Ishikawa (cell line): Measurements from ENCODE around the gene RIMBP3B.
"Not testable (repeated sequence)": the region's sequence is repeated elsewhere in the genome, so short reads cannot be mapped to it uniquely, and the experiment has no call there.

Source experiments
- EGR1 ChIP-seq: IDR thresholded peaks from 2 replicates; pipeline ENCODE4 v1.6.1; 2012
- FOXM1 ChIP-seq: IDR thresholded peaks from 2 replicates; pipeline ENCODE4 v1.6.1; 2012; ENCODE audit warnings: low read depth, borderline replicate concordance
- NFIC ChIP-seq: IDR thresholded peaks from 2 replicates; pipeline ENCODE4 v1.6.1; 2012
- RAD21 ChIP-seq: IDR thresholded peaks from 2 replicates; pipeline ENCODE4 v1.6.1; 2012; ENCODE audit warnings: low read depth
- TAF1 ChIP-seq: IDR thresholded peaks from 2 replicates; pipeline ENCODE4 v1.6.1; 2012; ENCODE audit warnings: low read depth, mild to moderate bottlenecking
- ZBTB7A ChIP-seq: IDR thresholded peaks from 2 replicates; pipeline ENCODE4 v1.6.1; 2012; ENCODE audit warnings: low read depth

Gene RIMBP3B, protein sequence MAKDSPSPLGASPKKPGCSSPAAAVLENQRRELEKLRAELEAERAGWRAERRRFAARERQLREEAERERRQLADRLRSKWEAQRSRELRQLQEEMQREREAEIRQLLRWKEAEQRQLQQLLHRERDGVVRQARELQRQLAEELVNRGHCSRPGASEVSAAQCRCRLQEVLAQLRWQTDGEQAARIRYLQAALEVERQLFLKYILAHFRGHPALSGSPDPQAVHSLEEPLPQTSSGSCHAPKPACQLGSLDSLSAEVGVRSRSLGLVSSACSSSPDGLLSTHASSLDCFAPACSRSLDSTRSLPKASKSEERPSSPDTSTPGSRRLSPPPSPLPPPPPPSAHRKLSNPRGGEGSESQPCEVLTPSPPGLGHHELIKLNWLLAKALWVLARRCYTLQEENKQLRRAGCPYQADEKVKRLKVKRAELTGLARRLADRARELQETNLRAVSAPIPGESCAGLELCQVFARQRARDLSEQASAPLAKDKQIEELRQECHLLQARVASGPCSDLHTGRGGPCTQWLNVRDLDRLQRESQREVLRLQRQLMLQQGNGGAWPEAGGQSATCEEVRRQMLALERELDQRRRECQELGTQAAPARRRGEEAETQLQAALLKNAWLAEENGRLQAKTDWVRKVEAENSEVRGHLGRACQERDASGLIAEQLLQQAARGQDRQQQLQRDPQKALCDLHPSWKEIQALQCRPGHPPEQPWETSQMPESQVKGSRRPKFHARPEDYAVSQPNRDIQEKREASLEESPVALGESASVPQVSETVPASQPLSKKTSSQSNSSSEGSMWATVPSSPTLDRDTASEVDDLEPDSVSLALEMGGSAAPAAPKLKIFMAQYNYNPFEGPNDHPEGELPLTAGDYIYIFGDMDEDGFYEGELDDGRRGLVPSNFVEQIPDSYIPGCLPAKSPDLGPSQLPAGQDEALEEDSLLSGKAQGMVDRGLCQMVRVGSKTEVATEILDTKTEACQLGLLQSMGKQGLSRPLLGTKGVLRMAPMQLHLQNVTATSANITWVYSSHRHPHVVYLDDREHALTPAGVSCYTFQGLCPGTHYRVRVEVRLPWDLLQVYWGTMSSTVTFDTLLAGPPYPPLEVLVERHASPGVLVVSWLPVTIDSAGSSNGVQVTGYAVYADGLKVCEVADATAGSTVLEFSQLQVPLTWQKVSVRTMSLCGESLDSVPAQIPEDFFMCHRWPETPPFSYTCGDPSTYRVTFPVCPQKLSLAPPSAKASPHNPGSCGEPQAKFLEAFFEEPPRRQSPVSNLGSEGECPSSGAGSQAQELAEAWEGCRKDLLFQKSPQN (N-terminal part only)

DNA sequence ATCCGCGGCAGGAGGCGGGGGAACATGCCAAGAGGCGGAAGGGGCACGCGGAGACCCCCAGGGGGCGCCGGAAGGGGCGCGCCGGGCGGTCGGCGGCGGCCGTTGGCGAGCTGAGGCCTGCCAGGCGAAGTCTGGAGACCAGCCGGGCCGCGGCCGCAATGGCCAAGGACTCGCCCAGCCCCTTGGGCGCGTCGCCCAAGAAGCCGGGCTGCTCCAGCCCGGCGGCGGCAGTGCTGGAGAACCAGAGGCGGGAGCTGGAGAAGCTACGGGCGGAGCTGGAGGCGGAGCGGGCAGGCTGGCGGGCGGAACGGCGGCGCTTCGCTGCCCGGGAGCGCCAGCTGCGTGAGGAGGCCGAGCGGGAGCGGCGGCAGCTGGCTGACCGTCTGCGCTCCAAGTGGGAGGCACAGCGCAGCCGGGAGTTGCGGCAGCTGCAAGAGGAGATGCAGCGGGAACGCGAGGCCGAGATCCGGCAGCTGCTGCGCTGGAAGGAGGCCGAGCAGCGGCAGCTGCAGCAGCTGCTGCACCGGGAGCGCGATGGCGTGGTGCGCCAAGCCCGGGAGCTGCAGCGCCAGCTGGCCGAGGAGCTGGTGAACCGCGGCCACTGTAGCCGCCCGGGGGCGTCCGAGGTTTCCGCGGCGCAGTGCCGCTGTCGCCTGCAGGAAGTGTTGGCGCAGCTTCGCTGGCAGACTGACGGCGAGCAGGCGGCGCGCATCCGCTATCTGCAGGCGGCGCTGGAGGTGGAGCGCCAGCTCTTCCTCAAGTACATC is at the start of gene RIMBP3B:
RIMBP3B (plus strand) TSS at position 51 of the 767 bp plus-strand sequence; CDS start at position 159, 108 bp downstream.
- not testable (repeated sequence) for TF ChIP-seq NFIC, TAF1, RAD21

DNA sequence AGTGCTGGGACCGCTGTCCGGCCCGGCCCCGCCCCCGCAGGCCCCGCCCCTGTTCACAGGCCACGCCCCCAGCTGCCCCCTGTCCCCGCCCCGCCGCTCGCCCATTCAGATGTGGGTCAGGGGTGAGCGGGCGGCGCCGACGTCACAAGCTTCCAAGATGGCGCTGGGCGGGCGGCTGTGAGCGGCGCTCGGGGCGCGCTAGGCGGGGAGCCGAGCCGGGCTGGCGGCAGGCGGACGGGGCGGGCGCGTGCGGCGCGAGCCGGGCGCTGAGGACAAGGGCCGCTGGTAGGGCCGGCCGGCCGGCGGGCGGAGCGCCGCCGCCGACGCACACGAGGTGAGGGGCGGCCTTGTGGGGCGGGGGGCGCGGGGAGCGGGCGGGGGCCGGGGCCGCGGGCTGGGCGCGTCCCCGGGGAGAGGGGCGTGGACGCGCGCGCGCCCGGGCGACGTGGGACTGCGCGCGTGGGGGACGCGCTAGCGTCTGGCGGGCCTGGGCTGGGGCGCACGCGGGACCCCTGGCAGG is 33.7 kb downstream of the RIMBP3B start, which contains the start of gene HIC2:
HIC2 (plus strand) TSS at position 145 of the 520 bp plus-strand sequence. CDS start 25,461 bp downstream, outside the sequence.
- TF ChIP-seq EGR1, ZBTB7A, FOXM1: not testable (repeated sequence)
